GM21360 (cell line): ENCODE measurements around the gene MOB4.
"Not testable (repeated sequence)": the region's sequence is repeated elsewhere in the genome, so short reads cannot be mapped to it uniquely, and the experiment has no call there.

Experiments used
- ATAC-seq: cut with Tn5 transposase; IDR thresholded peaks from one replicate; pipeline ENCODE4 v1.9.1; 2021; ENCODE audit warnings: mild to moderate bottlenecking, moderate library complexity; ENCODE audit not compliant: unreplicated experiment

The MOB4 gene

GRCh38 chr2:197513915-197514314 is 2.0 kb upstream of the MOB4 start:
- ATAC-seq = no peak

GRCh38 chr2:197514754-197515153 is 1.1 kb upstream of the MOB4 start:
- ATAC-seq = no peak

- ATAC-seq = peak; percentile 1
These were observed 539 bp upstream of the MOB4 start for GRCh38 chr2:197515315-197515738.

- ATAC-seq = peak; percentile 9
These were observed 511 bp downstream of the MOB4 start for GRCh38 chr2:197516393-197516761.

GRCh38 chr2:197517150-197517549 is 1.3 kb downstream of the MOB4 start:
- no peak for ATAC-seq

- ATAC-seq = no peak
These were observed 22.5 kb downstream of the MOB4 start for GRCh38 chr2:197538412-197538811.

GRCh38 chr2:197539734-197540133 is 23.9 kb downstream of the MOB4 start:
- no peak for ATAC-seq

GRCh38 chr2:197543206-197543605 is 27.3 kb downstream of the MOB4 start:
- ATAC-seq = no peak

GRCh38 chr2:197547163-197547900 is 31.5 kb downstream of the MOB4 start:
- ATAC-seq = no peak

GRCh38 chr2:197548582-197548981 is 32.7 kb downstream of the MOB4 start:
- ATAC-seq = no peak

- ATAC-seq = not testable (repeated sequence)
These were observed 35.4 kb downstream of the MOB4 start for GRCh38 chr2:197551260-197551659.

- ATAC-seq = no peak
These were observed 39.6 kb downstream of the MOB4 start for GRCh38 chr2:197555467-197555866.

GRCh38 chr2:197556456-197556855 is 40.6 kb downstream of the MOB4 start:
- ATAC-seq = no peak

- ATAC-seq = no peak
These were observed 42.5 kb downstream of the MOB4 start for GRCh38 chr2:197558393-197558792.

GRCh38 chr2:197559681-197560080 is 43.8 kb downstream of the MOB4 start:
- ATAC-seq = no peak

- ATAC-seq = no peak
These were observed 44.3 kb downstream of the MOB4 start for GRCh38 chr2:197560146-197560665.

GRCh38 chr2:197571627-197572271 is 55.9 kb downstream of the MOB4 start:
- ATAC-seq = no peak

- no peak for ATAC-seq
These were observed 57.7 kb downstream of the MOB4 start for GRCh38 chr2:197573608-197574007.

- ATAC-seq = no peak
These were observed 60.1 kb downstream of the MOB4 start for GRCh38 chr2:197575987-197576386.

- no peak for ATAC-seq
These were observed 60.8 kb downstream of the MOB4 start for GRCh38 chr2:197576631-197577030.

GRCh38 chr2:197577446-197577845 is 61.6 kb downstream of the MOB4 start:
- no peak for ATAC-seq

GRCh38 chr2:197578294-197578693 is 62.4 kb downstream of the MOB4 start:
- not testable (repeated sequence) for ATAC-seq
